OCI-LY1 (cell line): ENCODE results near the gene HTT.

Experiments
- EZH2 ChIP-seq: fragments of 200-600 bp; sonication (generic), shearing (Covaris generic); IDR thresholded peaks from 2 replicates; pipeline ENCODE4 v1.8.0; 2017; ENCODE audit warnings: borderline replicate concordance, mixed run types, mild to moderate bottlenecking, antibody characterized with exemption, low read length, moderate library complexity, mixed read lengths
- TF ChIP-seq, protein P1 (sequence below): fragments of 200-600 bp; sonication (generic), shearing (Covaris generic); IDR thresholded peaks from 2 replicates; pipeline ENCODE4 v1.5.1; 2017; ENCODE audit warnings: mild to moderate bottlenecking, antibody characterized with exemption, low read length, moderate library complexity, mixed read lengths

DNA sequence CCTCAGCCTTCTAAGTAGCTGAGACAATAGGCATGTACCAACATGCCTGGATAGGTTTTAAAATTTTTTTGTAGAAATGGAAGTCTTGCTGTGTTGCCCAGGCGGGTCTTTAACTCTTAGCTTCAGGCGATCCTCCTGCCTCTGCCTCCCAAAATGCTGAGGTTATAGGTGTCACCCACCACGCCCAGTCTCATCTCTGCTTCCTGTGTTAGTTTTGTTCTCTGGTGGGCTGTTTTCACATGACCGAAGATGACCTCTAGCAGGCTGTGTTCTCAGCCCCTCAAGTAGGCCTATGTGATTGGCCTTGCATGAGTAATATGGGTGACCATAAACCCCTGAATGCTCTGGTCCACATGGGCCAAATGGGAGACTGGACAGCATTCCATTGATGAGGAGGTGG is 117.7 kb downstream of the HTT start:
- TF ChIP-seq, protein P1, sequence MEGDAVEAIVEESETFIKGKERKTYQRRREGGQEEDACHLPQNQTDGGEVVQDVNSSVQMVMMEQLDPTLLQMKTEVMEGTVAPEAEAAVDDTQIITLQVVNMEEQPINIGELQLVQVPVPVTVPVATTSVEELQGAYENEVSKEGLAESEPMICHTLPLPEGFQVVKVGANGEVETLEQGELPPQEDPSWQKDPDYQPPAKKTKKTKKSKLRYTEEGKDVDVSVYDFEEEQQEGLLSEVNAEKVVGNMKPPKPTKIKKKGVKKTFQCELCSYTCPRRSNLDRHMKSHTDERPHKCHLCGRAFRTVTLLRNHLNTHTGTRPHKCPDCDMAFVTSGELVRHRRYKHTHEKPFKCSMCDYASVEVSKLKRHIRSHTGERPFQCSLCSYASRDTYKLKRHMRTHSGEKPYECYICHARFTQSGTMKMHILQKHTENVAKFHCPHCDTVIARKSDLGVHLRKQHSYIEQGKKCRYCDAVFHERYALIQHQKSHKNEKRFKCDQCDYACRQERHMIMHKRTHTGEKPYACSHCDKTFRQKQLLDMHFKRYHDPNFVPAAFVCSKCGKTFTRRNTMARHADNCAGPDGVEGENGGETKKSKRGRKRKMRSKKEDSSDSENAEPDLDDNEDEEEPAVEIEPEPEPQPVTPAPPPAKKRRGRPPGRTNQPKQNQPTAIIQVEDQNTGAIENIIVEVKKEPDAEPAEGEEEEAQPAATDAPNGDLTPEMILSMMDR, result no peak
- TF ChIP-seq EZH2, result no peak
